HG03097 (cell line): ENCODE results near the gene SLC22A14.
"Not testable (repeated sequence)": the region's sequence is repeated elsewhere in the genome, so short reads cannot be mapped to it uniquely, and the experiment has no call there.

ENCODE experiments used
- ATAC-seq: cut with Tn5 transposase; IDR thresholded peaks from one replicate; pipeline ENCODE4 v1.9.1; 2021; ENCODE audit not compliant: unreplicated experiment, low FRiP score

The SLC22A14 gene

DNA sequence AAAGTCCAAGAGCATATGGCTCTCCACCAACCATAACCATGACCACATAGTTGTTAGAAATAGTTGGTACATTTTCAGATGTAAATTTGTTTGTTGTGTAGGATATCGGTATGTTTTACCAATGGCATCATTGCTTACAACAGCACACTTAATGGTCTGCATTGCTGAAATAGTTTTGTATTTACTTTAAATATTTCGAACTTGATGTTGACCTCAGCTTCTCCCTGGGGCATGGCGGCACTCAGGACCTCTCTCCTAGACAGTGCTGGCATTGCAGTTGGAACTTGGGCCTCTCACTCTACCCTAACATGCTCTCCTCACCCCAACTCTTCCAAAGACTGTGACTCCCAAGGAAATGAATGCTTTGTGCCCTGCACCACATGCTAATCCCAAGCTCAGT is 11.5 kb upstream of the SLC22A14 start:
- no peak for ATAC-seq

DNA sequence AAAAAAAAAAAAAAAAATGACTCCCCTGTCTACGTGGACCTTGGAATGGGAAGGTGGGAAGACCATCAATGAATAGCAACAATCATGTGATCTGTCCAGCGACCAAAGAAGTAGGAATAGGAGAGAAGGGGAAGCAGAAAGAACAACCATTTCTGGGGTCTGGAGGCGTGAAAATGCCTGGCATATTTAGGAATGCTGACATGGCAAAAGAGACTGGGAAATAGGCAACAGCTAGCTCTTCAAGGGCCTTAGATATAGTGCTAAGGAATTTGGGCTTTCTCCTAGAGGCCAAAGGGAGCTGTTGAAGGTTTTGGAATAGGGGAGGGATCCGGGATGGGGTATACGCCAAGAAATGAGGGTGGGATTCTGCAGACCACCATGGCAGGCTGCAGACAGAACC is 10.5 kb upstream of the SLC22A14 start:
- no peak for ATAC-seq

DNA sequence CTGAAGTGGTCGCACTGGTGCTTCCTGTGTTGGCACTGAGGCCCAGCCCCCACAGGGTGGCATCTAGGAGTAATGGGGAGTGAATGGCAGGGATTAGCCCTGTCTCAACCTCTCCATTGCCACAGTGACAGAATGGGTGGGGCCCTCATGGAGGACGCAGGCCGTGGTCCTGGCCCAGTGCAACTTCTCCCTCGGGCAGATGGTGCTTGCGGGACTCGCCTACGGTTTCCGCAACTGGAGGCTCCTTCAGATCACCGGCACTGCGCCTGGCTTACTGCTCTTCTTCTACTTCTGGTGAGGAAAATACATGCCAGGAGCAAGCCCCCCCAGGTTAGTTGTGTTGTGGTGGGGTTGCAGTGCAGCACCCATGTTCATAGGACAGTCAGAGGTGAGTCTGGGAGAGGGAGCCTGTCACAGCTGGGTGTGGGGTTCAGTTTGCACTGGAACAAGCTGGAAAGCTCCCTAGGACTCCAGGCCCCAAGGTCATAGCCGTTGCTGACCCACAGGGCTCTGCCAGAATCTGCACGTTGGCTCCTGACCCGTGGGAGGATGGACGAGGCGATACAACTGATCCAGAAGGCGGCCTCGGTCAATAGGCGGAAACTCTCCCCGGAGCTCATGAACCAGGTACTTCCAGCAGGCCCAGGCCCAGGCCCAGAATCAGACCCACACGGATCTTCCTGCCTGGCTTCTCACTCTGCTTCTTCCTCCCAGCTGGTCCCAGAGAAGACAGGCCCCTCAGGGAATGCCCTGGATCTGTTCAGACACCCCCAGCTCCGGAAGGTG is 7.0 kb upstream of the SLC22A14 start:
- no peak for ATAC-seq

- ATAC-seq: no peak
Observed at GRCh38 chr3:38275658-38276057, 6.4 kb upstream of the SLC22A14 start.

- no peak for ATAC-seq
Observed at GRCh38 chr3:38276081-38276916, 5.8 kb upstream of the SLC22A14 start.

- ATAC-seq: no peak
Observed at GRCh38 chr3:38276917-38277630, 5.0 kb upstream of the SLC22A14 start.

- no peak for ATAC-seq
Observed at GRCh38 chr3:38278841-38279240, 3.3 kb upstream of the SLC22A14 start.

GRCh38 chr3:38283810-38284755 is 2.0 kb downstream of the SLC22A14 start:
- no peak for ATAC-seq

- ATAC-seq: no peak
Observed at GRCh38 chr3:38284756-38285150, 2.7 kb downstream of the SLC22A14 start.

GRCh38 chr3:38289286-38290217 is 7.5 kb downstream of the SLC22A14 start:
- not testable (repeated sequence) for ATAC-seq

DNA sequence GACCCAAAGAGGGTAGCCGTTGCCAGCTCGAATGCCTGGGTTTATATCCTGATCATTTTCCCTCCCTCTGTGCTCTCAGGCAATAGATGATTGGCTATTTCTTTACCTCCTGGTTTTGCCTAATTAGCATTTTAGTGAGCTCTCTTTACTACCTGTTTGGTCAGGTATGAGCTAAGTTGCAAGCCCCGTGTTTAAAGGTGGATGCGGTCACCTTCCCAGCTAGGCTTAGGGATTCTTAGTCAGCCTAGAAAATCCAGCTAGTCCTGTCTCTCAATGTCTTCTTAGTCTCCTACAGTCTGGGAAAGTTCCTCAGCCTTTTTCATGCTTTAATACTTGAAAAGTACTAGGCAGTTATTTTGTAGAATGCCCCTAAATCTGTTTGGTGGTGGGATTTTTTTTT is 15.0 kb downstream of the SLC22A14 start:
- not testable (repeated sequence) for ATAC-seq

- ATAC-seq: no peak
Observed at GRCh38 chr3:38297537-38297936, 15.4 kb downstream of the SLC22A14 start.

GRCh38 chr3:38297947-38298711 is 16.0 kb downstream of the SLC22A14 start:
- no peak for ATAC-seq

DNA sequence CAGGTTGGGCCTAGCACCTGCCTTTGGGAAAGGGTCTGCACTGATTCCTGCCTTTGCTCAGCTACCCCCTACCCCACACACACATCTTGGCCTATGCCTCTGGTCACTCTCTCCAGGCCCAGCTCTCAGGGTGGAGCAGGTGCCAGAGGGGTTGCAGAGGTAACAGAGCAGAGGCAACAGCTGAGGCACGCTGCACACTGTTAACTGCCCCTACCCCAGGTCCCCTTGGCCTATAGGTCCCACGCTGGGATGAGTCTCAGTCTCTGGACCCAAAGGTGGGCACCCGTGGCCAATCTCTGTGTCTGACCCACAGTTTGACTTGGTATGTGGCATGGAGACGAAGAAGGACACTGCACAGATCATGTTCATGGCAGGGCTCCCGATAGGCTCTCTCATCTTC is 24.8 kb downstream of the SLC22A14 start:
- no peak for ATAC-seq

GRCh38 chr3:38307599-38307998 is 25.5 kb downstream of the SLC22A14 start:
- no peak for ATAC-seq

DNA sequence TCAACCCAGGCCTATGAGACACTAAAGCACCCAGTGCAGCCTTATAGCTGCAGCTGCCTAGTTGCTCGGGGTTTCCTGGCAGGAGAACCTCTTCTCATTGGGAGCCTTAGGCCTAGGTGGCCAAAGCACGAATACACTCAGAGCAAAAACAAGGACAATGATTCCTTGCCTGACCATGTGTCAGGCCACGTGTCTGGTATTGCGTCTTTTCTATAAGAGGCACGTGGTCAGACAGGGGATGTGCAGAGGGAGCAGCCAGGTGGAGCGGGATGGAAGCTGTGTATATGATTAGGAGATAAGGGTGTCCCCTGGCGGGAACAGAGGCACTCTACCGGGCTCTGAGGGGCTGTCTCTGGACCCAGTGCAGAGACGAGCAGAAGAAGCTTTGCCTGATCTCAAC is 26.4 kb downstream of the SLC22A14 start:
- ATAC-seq: no peak

DNA sequence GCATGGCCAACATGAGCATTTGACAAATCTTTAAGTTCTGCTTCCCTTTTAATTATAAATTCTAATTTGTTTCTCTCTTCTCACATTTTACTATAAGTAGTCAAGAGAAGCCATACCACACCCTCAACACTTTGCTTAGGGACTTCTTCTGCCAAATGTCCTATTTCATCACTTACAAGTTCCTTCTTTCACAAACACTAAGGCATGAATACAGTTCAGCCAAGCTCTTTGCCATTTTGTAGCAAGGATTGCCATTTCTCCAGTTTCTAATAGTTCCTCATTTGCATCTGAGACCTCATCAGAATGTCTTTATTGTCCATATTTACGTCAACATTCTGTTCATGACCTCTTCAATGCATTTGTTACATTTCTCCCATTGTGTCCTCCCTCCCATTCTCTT is 29.4 kb downstream of the SLC22A14 start:
- ATAC-seq: no peak

DNA sequence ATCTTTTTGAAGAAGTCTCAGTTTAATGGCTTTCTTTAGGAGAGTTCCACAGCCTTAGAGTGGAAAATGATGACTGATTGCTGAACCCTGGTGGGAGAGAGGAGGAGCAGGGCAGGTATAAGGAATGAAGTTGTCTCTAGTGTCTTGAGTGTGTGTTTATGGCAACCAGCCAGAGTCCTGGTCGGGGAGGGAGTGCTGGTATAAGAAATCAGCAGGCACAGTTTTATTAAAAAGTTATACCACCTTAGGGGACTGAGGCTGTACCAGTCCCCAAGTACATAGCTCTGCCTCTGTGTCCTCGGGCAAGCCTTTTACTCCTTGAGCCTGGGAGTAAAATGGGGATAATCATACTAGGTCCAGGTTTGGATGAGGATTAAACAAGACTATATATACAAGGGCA is 29.8 kb downstream of the SLC22A14 start:
- ATAC-seq: no peak
